ENCODE results near the gene SLC44A1.

Gene SLC44A1

DNA sequence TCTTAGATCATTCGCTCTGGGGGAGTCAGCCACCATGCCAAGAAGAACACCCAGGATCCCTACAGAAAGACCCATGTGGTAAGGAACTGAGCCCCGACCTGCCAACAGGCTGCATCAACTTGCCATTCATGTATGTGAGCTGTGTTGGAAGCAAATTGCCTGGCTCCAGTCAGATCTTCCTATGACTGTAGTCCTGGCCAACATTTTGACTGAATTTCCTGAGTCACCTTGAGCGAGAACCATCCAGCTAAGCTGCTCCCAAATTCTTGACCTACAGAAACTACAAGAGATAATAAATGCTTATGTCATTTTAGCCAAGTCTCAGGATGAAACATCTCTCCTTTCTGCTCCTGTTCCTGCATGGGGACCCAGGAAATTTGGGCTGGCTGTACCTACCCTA is 40.0 kb upstream of the SLC44A1 start:
- no peak for DNase-seq (ENCODE audit: low read depth in 1 of 2, low spot score in 1 of 2)
- no peak overlapping the region for H3K27ac ChIP-seq (replicated peaks)
- no peaks in the 10 kb centered on the region for H3K27me3 ChIP-seq (ENCODE audit: insufficient read depth, poor library complexity, severe bottlenecking)
- H3K4me3 ChIP-seq (replicated peaks; ENCODE audit: insufficient read depth, low read length) = no peak overlapping the region
- TF ChIP-seq POLR2AphosphoS5 (IDR thresholded peaks at IDR 0.05; ENCODE audit: low read depth) = no peak
- TF ChIP-seq, protein P1, sequence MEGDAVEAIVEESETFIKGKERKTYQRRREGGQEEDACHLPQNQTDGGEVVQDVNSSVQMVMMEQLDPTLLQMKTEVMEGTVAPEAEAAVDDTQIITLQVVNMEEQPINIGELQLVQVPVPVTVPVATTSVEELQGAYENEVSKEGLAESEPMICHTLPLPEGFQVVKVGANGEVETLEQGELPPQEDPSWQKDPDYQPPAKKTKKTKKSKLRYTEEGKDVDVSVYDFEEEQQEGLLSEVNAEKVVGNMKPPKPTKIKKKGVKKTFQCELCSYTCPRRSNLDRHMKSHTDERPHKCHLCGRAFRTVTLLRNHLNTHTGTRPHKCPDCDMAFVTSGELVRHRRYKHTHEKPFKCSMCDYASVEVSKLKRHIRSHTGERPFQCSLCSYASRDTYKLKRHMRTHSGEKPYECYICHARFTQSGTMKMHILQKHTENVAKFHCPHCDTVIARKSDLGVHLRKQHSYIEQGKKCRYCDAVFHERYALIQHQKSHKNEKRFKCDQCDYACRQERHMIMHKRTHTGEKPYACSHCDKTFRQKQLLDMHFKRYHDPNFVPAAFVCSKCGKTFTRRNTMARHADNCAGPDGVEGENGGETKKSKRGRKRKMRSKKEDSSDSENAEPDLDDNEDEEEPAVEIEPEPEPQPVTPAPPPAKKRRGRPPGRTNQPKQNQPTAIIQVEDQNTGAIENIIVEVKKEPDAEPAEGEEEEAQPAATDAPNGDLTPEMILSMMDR (IDR thresholded peaks at IDR 0.05; ENCODE audit: insufficient read depth, low read length) = no peak
- TF ChIP-seq GABPA (IDR thresholded peaks at IDR 0.05; ENCODE audit: low read depth) = no peak
- no peak for TF ChIP-seq SPI1 (IDR thresholded peaks at IDR 0.05; ENCODE audit: borderline replicate concordance, low read depth)

DNA sequence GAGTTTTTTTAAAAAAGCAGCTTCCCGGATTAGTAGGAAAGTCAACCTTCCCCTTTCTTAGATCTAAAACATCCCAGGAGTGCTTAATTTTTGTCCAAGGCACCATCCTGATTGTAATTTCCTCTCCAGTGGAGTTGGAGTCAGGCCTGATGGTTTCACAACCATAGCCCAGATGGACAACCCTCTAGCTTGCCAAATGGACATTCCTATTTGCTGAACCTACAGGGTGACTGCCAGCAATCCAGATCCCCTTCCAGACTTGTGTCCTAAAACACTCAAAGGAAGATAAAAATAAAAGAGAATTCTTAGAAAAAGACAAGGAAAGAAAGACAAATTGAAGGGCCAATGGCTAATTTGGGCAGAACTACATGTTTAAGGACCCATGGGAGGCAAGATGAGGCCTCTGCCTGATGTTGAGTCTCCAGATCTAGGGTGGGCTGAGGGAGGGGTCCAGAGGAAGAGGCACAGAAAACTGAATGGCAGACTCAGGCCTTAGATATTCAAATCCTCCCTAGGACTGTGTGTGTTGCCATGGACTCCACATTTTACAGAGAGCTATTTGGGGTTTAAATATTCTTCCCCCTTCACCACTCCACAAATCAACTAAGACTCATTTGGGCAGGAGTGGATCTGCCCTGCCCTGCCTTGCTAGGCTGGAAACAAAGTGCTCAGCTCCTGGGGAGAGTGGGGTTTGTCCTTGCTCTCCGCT is 38.5 kb upstream of the SLC44A1 start:
- DNase-seq (ENCODE audit: low read depth in 1 of 2, low spot score in 1 of 2) = no peak
- TF ChIP-seq SPI1 (IDR thresholded peaks at IDR 0.05; ENCODE audit: borderline replicate concordance, low read depth) = no peak
- TF ChIP-seq GABPA (IDR thresholded peaks at IDR 0.05; ENCODE audit: low read depth) = no peak
- TF ChIP-seq, protein P2, sequence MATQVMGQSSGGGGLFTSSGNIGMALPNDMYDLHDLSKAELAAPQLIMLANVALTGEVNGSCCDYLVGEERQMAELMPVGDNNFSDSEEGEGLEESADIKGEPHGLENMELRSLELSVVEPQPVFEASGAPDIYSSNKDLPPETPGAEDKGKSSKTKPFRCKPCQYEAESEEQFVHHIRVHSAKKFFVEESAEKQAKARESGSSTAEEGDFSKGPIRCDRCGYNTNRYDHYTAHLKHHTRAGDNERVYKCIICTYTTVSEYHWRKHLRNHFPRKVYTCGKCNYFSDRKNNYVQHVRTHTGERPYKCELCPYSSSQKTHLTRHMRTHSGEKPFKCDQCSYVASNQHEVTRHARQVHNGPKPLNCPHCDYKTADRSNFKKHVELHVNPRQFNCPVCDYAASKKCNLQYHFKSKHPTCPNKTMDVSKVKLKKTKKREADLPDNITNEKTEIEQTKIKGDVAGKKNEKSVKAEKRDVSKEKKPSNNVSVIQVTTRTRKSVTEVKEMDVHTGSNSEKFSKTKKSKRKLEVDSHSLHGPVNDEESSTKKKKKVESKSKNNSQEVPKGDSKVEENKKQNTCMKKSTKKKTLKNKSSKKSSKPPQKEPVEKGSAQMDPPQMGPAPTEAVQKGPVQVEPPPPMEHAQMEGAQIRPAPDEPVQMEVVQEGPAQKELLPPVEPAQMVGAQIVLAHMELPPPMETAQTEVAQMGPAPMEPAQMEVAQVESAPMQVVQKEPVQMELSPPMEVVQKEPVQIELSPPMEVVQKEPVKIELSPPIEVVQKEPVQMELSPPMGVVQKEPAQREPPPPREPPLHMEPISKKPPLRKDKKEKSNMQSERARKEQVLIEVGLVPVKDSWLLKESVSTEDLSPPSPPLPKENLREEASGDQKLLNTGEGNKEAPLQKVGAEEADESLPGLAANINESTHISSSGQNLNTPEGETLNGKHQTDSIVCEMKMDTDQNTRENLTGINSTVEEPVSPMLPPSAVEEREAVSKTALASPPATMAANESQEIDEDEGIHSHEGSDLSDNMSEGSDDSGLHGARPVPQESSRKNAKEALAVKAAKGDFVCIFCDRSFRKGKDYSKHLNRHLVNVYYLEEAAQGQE (IDR thresholded peaks at IDR 0.05; ENCODE audit: insufficient replicate concordance, low read depth) = no peak
- TF ChIP-seq POLR2AphosphoS5 (IDR thresholded peaks at IDR 0.05; ENCODE audit: low read depth) = no peak
- TF ChIP-seq, protein P1 (IDR thresholded peaks at IDR 0.05; ENCODE audit: insufficient read depth, low read length) = no peak
- Histone ChIP-seq H3K27me3 (ENCODE audit: insufficient read depth, poor library complexity, severe bottlenecking) (no peaks in the 10 kb centered on the region), H3K4me3 (replicated peaks; ENCODE audit: insufficient read depth, low read length) (no peak overlapping the region), H3K27ac (replicated peaks) (no peak overlapping the region)

DNA sequence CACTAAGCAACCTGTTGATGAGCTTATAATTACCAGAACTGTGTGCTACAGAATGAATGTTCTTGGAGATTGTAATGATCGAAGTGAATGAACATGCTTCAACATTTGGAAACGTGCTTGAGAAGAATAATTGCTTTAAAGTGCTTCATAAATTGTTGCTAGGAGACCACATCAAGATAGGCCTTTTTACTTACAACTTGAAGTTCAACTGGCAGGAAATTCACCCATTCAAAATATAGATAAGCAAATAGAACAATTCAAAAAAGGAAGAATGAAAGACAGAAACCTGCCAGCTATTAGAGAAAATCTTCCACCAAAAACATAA is 38.0 kb upstream of the SLC44A1 start:
- Histone ChIP-seq H3K4me3 (replicated peaks; ENCODE audit: insufficient read depth, low read length) (no peak overlapping the region), H3K27ac (replicated peaks) (no peak overlapping the region), H3K27me3 (ENCODE audit: insufficient read depth, poor library complexity, severe bottlenecking) (no peaks in the 10 kb centered on the region)
- TF ChIP-seq GABPA (IDR thresholded peaks at IDR 0.05; ENCODE audit: low read depth) = no peak
- TF ChIP-seq, protein P1 (IDR thresholded peaks at IDR 0.05; ENCODE audit: insufficient read depth, low read length) = no peak
- DNase-seq (ENCODE audit: low read depth in 1 of 2, low spot score in 1 of 2) = no peak

DNA sequence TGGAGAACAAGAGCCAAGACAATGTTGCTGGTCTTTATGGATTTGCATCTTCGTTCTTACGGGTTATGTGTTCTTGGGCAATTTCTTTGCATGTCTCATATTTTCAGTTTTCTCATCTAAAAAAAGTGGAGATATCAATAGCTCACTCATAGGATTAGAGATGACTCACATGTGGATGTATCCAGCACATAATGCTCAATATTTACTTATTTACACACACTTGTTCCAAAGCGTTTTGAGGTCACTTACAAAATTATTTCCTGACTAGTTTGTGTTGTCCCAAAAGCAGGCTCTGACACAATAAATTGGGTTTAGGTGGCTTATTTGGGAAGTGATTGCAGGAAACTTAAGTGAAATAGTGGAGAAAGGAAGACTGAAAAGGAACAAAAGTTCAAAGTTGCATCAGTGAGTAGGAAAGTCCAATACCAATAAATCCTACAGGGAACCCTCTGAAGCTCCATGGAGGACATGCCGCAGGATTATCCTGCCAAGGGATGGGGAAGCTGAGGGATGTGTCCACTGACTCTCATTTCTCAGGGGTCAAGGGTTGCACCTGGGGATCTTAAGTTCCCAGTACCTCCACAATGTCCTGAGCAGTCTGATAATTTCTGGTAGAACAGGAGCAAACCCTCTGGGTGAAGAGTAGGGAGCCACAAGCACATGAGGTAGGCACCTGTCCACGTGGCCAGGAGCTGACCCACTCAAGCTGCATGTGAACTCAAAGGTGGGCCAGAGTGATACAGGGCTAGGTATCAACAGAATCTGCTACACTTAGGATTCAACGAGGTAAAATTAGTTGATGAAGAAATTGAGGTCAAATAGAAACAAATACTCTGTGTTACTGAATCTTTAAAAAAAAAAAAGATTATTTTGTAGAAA is 37.4 kb upstream of the SLC44A1 start:
- Histone ChIP-seq H3K4me3 (replicated peaks; ENCODE audit: insufficient read depth, low read length) (no peak overlapping the region), H3K27ac (replicated peaks) (no peak overlapping the region)
- TF ChIP-seq POLR2AphosphoS5 (IDR thresholded peaks at IDR 0.05; ENCODE audit: low read depth) (no peak), SPI1 (IDR thresholded peaks at IDR 0.05; ENCODE audit: borderline replicate concordance, low read depth) (no peak)
- TF ChIP-seq, protein P1 (IDR thresholded peaks at IDR 0.05; ENCODE audit: insufficient read depth, low read length) = no peak
- TF ChIP-seq, protein P2 (IDR thresholded peaks at IDR 0.05; ENCODE audit: insufficient replicate concordance, low read depth) = no peak

More for the DNA sequence above, 37.4 kb upstream of the SLC44A1 start:
- H3K27me3 ChIP-seq (ENCODE audit: insufficient read depth, poor library complexity, severe bottlenecking) = no peaks in the 10 kb centered on the region
- no peak for DNase-seq (ENCODE audit: low read depth in 1 of 2, low spot score in 1 of 2)
